Cerebellar nuclear complex (tissue), 1 donor: ENCODE results near the gene CCR6.

ENCODE experiments used
- DNase-seq, 2 experiments: peaks; one replicate each; lab custom pipeline; 2025; lab: John Stamatoyannopoulos, UW

Gene CCR6

DNA sequence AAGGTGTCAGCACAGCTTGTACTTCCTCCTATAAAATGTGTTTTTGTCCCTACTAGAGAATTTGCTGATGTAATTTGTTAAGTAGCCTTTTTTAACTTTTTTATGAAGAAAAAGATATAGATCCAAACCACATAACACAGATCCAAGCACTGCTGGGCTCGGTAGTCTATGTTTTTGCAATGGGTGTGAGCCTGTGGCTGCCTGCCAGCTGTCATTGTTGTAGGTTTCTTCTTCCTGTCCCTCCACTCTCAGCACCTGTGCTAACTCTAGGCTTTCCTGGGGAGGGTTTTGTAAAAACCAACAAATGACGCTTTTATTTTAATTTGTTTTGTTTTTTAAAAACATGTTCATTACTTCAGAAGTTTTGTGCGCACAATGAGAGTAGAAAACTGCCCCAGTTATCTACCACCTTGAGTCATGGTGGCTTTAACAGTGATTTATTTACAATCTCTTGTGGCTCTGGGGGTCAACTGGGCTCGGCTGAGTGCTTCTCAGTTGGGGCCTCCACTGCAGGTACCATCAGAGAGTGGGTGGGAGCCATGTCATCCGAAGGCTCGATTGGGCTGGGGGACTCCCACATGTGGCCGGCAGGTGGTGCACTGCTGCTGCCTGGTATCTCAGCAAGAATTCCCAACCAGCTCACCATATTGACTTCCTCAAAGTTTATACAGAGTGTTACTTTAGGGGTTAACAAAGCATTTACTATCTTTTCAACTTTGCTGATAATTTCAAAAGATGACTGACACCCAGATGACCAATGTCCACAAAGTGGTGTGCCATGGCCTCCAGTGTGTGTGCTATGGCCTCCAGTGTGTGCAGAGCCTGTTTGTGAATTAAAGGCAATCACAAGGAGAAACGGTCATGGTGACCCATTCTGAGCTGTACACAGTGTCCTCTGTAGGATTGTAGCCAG, 3.0 kb upstream of the CCR6 start:
- no peak for DNase-seq

- DNase-seq, result no peak
Measured at GRCh38 chr6:167120583-167120903, 2.4 kb upstream of the CCR6 start.

- no peak for DNase-seq
Measured at GRCh38 chr6:167121335-167121841, 1.5 kb upstream of the CCR6 start.

- no peak for DNase-seq
Measured at GRCh38 chr6:167122041-167122826, 662 bp upstream of the CCR6 start.

GRCh38 chr6:167124753-167125152, 1.9 kb downstream of the CCR6 start:
- no peak for DNase-seq

GRCh38 chr6:167125410-167125809, 2.5 kb downstream of the CCR6 start:
- DNase-seq, result no peak

- DNase-seq, result no peak
Measured at GRCh38 chr6:167125855-167126349, 3.0 kb downstream of the CCR6 start.

DNA sequence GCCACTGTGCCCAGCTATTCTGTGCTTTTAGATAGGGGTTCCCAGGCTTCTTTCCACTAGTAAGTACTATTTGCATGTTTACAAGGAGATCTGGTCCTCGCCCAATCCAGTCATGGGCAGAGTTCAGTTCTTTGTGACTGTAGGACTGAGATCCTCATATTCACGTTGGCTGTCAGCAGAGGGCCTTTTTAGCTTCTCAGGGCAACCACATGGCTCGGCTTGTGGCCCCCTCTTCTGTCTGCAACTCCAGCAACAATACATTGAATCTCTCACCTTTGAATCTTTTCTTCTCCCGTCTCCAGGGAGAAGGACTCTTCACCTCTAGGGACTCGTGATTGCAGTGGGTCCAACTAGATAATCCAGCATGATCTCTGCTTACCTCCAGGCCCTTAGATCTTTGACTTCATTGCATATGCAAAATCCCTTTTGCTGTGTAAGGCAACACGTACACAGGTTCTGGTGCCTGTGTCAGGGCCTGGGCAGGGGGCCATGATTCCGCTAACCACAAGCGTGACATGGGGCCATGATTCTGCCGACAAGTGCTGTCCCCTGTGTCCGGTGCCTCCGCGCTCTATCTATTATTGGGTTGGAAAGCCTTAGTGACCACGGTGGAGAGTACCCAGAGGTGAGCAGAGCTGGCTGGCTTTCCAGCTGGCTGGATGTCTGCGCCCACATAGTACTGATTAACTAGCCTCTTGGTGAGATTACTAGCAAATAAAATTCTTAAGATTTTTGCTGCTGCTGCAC, 5.1 kb downstream of the CCR6 start:
- no peak for DNase-seq

GRCh38 chr6:167129159-167129558, 6.3 kb downstream of the CCR6 start:
- DNase-seq, result no peak

DNA sequence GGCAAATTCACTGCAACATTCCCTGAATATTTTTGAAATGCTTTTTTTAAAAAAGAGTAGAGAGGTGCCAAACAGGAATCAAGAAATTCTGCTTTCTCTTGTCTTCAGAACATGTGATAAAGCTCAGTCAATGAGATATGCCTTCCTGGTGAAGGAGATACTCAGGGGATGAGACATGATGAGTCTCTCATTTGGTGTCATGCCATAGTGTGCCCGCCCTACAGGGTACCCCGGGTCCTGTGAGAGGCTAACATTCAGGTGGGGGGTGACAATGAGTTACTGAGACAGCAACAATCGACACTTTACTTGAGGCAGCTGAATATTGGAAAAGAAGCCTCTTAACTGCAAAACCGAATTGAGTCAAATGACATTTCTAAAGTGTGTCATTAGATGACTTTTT, 6.7 kb downstream of the CCR6 start:
- no peak for DNase-seq

- no peak for DNase-seq
Measured at GRCh38 chr6:167130008-167130677, 7.2 kb downstream of the CCR6 start.

DNA sequence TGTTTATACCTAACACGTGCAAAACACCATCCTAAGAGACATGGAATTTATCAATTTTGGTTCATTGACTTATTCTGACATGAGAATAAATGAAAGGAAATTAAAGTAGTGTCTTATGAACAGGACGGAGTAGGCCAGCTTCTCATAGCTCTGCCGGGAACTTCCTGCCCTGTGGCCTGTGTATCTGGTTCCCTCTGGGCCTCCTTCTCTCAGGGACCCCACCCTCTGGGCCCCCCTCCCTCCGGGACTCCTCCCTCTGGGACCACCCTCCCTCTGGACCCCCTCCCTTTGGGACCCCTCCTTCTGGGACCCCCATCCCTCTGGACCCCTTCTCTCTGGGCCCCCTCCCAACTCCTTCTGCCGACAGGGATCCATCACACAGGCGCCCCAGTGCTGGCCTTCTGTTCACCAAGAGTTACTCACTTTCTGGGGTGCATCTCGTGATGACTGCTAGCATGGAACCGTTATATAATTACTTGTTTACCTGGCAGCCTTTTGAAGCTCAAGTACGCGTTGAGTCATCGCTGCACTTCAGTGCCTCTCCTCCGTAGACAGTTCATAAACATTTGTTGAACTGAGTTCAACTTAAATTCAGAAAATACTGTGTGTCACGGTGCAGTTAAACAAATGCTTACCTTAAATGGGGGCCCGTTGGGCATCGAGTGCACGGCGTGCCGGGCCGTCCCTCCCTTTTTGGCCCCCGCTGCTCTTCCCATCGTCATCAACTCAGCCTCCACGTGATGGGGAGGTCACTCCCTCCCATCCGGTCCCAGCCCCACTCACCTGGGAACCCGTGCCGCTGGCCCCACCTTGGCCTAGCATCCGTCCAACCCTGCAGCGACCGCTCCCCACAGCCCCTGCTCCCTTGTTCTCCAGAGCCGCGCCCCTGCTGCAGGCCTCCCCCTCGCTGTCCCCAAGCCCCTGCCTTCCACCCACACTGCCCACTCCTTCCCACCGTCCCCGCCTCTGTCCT, 8.1 kb downstream of the CCR6 start:
- DNase-seq, result no peak

DNA sequence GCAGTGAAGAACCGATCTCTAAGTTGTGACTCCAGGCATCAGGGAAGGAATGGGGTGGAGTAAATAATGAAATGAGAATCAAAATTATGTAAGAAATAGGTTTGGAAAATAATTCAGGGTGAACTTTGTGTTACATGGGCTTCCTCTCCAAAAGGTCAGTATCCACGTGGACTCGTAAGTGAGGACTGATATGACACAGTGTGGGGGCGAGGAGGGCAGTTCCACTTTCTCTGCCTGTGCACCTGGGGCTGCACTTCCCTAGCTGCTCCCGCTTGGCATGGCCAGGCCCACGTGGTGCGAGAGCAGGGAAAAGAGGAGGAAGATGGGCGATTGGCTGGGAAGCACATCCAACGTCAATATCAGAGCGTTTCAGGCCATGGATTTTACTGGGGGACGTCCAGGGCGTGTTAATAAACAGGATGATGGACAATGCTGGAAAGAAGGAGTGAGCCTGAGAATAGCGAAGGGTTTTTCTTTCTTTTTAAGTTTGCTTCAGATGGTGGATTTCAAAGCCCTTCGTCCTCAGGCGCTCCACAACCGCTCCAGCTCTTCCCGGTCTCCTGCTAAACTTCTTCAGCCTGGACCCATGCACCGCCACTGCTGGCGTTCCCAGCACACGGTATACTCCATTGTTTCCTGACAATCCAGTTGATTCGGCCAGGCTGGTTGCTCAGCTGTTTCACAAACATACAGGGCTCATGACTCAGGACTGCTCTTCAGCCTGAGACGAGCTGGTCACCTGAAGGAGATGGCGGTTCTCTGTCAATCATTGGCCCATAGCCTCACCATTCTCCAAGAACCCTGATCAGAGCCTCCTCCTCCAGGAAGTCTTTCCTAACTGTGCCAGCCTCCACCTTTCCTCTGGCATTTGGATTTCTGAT, 11.8 kb downstream of the CCR6 start:
- no peak for DNase-seq

DNA sequence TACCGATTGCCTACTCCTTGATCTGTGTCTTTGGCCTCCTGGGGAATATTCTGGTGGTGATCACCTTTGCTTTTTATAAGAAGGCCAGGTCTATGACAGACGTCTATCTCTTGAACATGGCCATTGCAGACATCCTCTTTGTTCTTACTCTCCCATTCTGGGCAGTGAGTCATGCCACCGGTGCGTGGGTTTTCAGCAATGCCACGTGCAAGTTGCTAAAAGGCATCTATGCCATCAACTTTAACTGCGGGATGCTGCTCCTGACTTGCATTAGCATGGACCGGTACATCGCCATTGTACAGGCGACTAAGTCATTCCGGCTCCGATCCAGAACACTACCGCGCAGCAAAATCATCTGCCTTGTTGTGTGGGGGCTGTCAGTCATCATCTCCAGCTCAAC, 13.5 kb downstream of the CCR6 start:
- DNase-seq, result no peak

GRCh38 chr6:167137081-167137480, 14.2 kb downstream of the CCR6 start:
- DNase-seq, result no peak

- no peak for DNase-seq
Measured at GRCh38 chr6:167137881-167138280, 15.0 kb downstream of the CCR6 start.

- no peak for DNase-seq
Measured at GRCh38 chr6:167139761-167140160, 16.9 kb downstream of the CCR6 start.

DNA sequence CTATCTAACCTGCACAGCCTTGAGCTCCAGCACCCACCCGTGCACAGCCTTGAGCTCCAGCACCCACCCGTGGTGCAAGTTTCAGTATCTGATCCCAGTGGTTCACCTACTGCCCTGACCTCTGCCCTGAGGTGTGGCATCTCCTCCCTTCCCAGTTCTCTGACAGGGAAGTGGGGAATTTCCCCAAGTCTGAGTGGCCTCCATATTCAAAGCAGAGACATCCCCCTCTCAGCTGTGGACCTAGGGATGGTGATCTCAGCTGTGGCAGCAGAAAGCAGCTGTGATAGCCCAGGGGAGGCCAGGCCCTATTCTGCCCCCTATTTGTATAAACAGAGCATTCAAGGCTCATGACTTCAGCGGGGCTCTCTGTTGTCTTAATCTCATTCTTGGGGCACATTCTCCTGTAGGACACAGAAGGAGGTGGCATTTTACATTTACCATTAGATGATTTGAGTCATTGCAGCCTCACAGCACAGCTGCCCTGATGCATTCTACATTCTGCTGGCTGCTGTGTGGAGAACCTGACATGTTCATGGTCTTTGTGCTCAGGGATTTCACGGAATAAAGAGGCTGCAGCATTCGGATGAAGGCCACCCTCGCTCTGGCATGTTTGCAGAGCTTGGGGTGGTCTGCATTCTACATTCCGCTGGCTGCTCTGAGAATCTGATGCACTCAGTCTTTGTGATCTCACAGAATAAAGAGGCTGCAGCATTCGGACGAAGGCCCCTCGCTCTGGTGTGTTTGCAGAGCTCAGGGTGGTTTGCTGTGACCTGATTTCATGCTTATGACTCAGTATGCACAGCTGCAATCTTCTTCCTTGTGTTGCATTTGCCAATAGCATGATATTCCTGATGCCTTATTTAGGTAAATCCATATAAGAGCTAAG, 17.9 kb downstream of the CCR6 start:
- DNase-seq, result no peak
